SK-N-SH (cell line): Measurements from ENCODE around the gene TARBP1. TPM values are rescaled to one million over a fixed set of nuclear protein-coding genes. Genes with fewer than 3 reads are reported as not detected.

Experiments
- CTCF ChIA-PET: fragments of 300-600, 350-600 bp; formaldehyde crosslinking; extraction: SDS; loops from one replicate; lab custom pipeline; 2021; lab: Yijun Ruan, JAX
- POLR2A ChIA-PET: fragments of 350-600 bp; sonication (Branson Sonifier 250); formaldehyde crosslinking; extraction: SDS; loops from one replicate; lab custom pipeline; 2020; ENCODE audit warnings: antibody characterized with exemption, inconsistent platforms; lab: Yijun Ruan, JAX
- DNase-seq: peaks from one replicate; pipeline ENCODE4 v3.0.0; 2012
- H2AFZ ChIP-seq: fragments of 200-600 bp; sonication (generic); 2 replicates; pipeline ENCODE4 v1.8.1; 2016; ENCODE audit warnings: antibody characterized with exemption, mild to moderate bottlenecking, low read depth
- H3F3A ChIP-seq: fragments of 200-600 bp; sonication (generic); replicated peaks from 2 replicates; pipeline ENCODE3; 2016; ENCODE audit warnings: antibody characterized with exemption, mild to moderate bottlenecking; ENCODE audit not compliant: insufficient read depth
- H3K27ac ChIP-seq, 2 experiments: fragments of 200-500 bp in 1 of 2; fragments of 200-600 bp in 1 of 2; sonication (Bioruptor generic) in 1 of 2; sonication (generic), shearing (Covaris generic) in 1 of 2; 2 replicates each; pipeline versions ENCODE4 v1.5.1 to v1.6.1; 2014 to 2016; ENCODE audit warnings: low read depth in 2 of 2, inconsistent platforms in 1 of 2, low read length in 1 of 2, mild to moderate bottlenecking in 1 of 2, mixed read lengths in 1 of 2
- H3K27me3 ChIP-seq: fragments of 200-600 bp; sonication (generic), shearing (Covaris generic); 2 replicates; pipeline ENCODE4 v1.6.1; 2016; ENCODE audit warnings: mixed run types; ENCODE audit not compliant: insufficient read depth
- H3K36me3 ChIP-seq, 2 experiments: fragments of 200-500 bp in 1 of 2; fragments of 200-600 bp in 1 of 2; sonication (Bioruptor generic) in 1 of 2; sonication (generic) in 1 of 2; replicated peaks in 1 of 2; 2 replicates each; pipeline versions ENCODE3 to v1.5.1; 2014 to 2016; ENCODE audit warnings: low read length in 1 of 2, mild to moderate bottlenecking in 1 of 2; ENCODE audit not compliant: insufficient read depth in 2 of 2, control insufficient read depth in 1 of 2
- H3K4me1 ChIP-seq, 2 experiments: fragments of 200-500 bp in 1 of 2; fragments of 200-600 bp in 1 of 2; sonication (Bioruptor generic) in 1 of 2; sonication (generic), shearing (Covaris generic) in 1 of 2; 2 replicates each; pipeline versions ENCODE4 v1.5.1 to v1.6.1; 2014 to 2016; ENCODE audit warnings: low read depth in 1 of 2, low read length in 1 of 2, mixed run types in 1 of 2; ENCODE audit not compliant: insufficient read depth in 2 of 2, control insufficient read depth in 1 of 2
- H3K4me2 ChIP-seq: fragments of 200-600 bp; sonication (generic), shearing (Covaris generic); 2 replicates; pipeline ENCODE4 v1.6.1; 2017; ENCODE audit warnings: mixed run types
- H3K4me3 ChIP-seq, 2 experiments: fragments of 200-500 bp in 1 of 2; fragments of 200-600 bp in 1 of 2; sonication (Bioruptor generic) in 1 of 2; sonication (generic), shearing (Covaris generic) in 1 of 2; 2 replicates each; pipeline versions ENCODE4 v1.5.1 to v1.8.1; 2014 to 2016; ENCODE audit warnings: low read depth in 2 of 2, inconsistent platforms in 1 of 2, low read length in 1 of 2, mild to moderate bottlenecking in 1 of 2, mixed read lengths in 1 of 2, moderate library complexity in 1 of 2
- H3K79me2 ChIP-seq: fragments of 200-600 bp; sonication (generic); 2 replicates; pipeline ENCODE4 v1.8.1; 2017; ENCODE audit warnings: mild to moderate bottlenecking; ENCODE audit not compliant: insufficient read depth
- H3K9ac ChIP-seq: fragments of 200-600 bp; sonication (generic); 2 replicates; pipeline ENCODE4 v1.6.1; 2017; ENCODE audit warnings: mixed run types
- H3K9me2 ChIP-seq: fragments of 200-600 bp; sonication (generic); 2 replicates; pipeline ENCODE4 v1.6.1; 2017; ENCODE audit warnings: mixed run types
- H3K9me3 ChIP-seq: fragments of 200-600 bp; sonication (generic); 2 replicates; pipeline ENCODE4 v1.6.1; 2017; ENCODE audit warnings: mixed run types, mild to moderate bottlenecking, moderate library complexity
- H4K20me1 ChIP-seq: fragments of 200-600 bp; sonication (generic); 2 replicates; pipeline ENCODE4 v1.6.1; 2017; ENCODE audit warnings: mild to moderate bottlenecking, mixed run types; ENCODE audit not compliant: insufficient read depth
- CHD2 ChIP-seq: fragments of 150-350 bp; IDR thresholded peaks from 2 replicates; pipeline ENCODE4 v1.6.1; 2018; ENCODE audit warnings: low read length; ENCODE audit not compliant: partially characterized antibody
- CTCF ChIP-seq: fragments of 200-600 bp; sonication (generic); IDR thresholded peaks from 2 replicates; pipeline ENCODE4 v1.6.1; 2017; ENCODE audit warnings: antibody characterized with exemption, mild to moderate bottlenecking, moderate library complexity
- ELF1 ChIP-seq: IDR thresholded peaks from 2 replicates; pipeline ENCODE4 v1.4.0; 2012
- EZH2phosphoT487 ChIP-seq: fragments of 200-600 bp; sonication (generic); IDR thresholded peaks from 2 replicates; pipeline ENCODE4 v1.6.1; 2017; ENCODE audit warnings: low read depth, mixed run types, mild to moderate bottlenecking, antibody characterized with exemption, moderate library complexity, borderline replicate concordance
- FOSL2 ChIP-seq: IDR thresholded peaks from 2 replicates; pipeline ENCODE4 v1.4.0; 2012; ENCODE audit warnings: low read depth, mild to moderate bottlenecking, moderate library complexity, borderline replicate concordance
- FOXM1 ChIP-seq: IDR thresholded peaks from 2 replicates; pipeline ENCODE4 v1.4.0; 2012; ENCODE audit warnings: low read depth, mild to moderate bottlenecking
- GATA2 ChIP-seq: sonication (generic); formaldehyde crosslinking; IDR thresholded peaks from 2 replicates; pipeline ENCODE4 v1.5.0; 2020; ENCODE audit warnings: mild to moderate bottlenecking, missing genetic modification reagents
- JUND ChIP-seq: IDR thresholded peaks from 2 replicates; pipeline ENCODE4 v1.4.0; 2012
- MAX ChIP-seq: IDR thresholded peaks from 2 replicates; pipeline ENCODE4 v1.4.0; 2012; ENCODE audit warnings: low read depth
- MEF2A ChIP-seq: IDR thresholded peaks from 2 replicates; pipeline ENCODE4 v1.4.0; 2012; ENCODE audit warnings: low read depth, borderline replicate concordance
- MXI1 ChIP-seq: IDR thresholded peaks from 2 replicates; pipeline ENCODE4 v1.6.1; 2012; ENCODE audit warnings: mild to moderate bottlenecking, low read depth, low read length, improper control_type of control experiment
- NFIC ChIP-seq: IDR thresholded peaks from 2 replicates; pipeline ENCODE4 v1.4.0; 2012; ENCODE audit warnings: borderline replicate concordance
- PBX3 ChIP-seq: IDR thresholded peaks from 2 replicates; pipeline ENCODE4; 2012
- RAD21 ChIP-seq: IDR thresholded peaks from 2 replicates; pipeline ENCODE4 v1.6.1; 2012; ENCODE audit warnings: mild to moderate bottlenecking, low read length
- RFX5 ChIP-seq: IDR thresholded peaks from 2 replicates; pipeline ENCODE4 v1.6.1; 2012; ENCODE audit warnings: mild to moderate bottlenecking, improper control_type of control experiment, low read length
- RXRA ChIP-seq: IDR thresholded peaks from 2 replicates; pipeline ENCODE4 v1.4.0; 2012; ENCODE audit warnings: low read depth, mild to moderate bottlenecking, borderline replicate concordance
- SMC3 ChIP-seq: IDR thresholded peaks from 2 replicates; pipeline ENCODE4 v1.6.1; 2012; ENCODE audit warnings: low read depth, low read length, improper control_type of control experiment
- TEAD4 ChIP-seq: IDR thresholded peaks from 2 replicates; pipeline ENCODE4 v1.4.0; 2012; ENCODE audit warnings: mild to moderate bottlenecking, borderline replicate concordance; ENCODE audit not compliant: insufficient read depth
- USF1 ChIP-seq: IDR thresholded peaks from 2 replicates; pipeline ENCODE4 v1.4.0; 2012; ENCODE audit warnings: low read depth, borderline replicate concordance
- YY1 ChIP-seq: IDR thresholded peaks from 2 replicates; pipeline ENCODE4 v1.4.0; 2012; ENCODE audit warnings: low read depth, mild to moderate bottlenecking
- ZBTB33 ChIP-seq: IDR thresholded peaks from 2 replicates; pipeline ENCODE4 v1.4.0; 2012; ENCODE audit warnings: low read depth, borderline replicate concordance
- WGBS: methylation state at CpG from one replicate; pipeline ENCODE4 v1.1.6; 2017; ENCODE audit warnings: low lambda C conversion rate; 5-methylcytosine and 5-hydroxymethylcytosine counted together
- polyA plus RNA-seq, 3 experiments: library from polyadenylated mRNA; depleted of rRNA; stranded (reverse); fragments of >200 nt; gene quantifications; 2 replicates each; pipeline ENCODE4 v1.2.3, GENCODE V29; 2012

TARBP1 gene
- polyA plus RNA-seq, 1 of the 3 experiments (the other 2 are of a cell fraction), result 33.0 TPM

GRCh38 chr1:234430691-234431090 lies 48.3 kb downstream of the TARBP1 start:
- ChIA-PET POLR2A (no interaction called here), CTCF (interaction anchor here (1.0 kb wide), 1 partner anchor 121 kb away, joined by 3 read pairs; no protein-coding TSS in a partner anchor)
- TF ChIP-seq NFIC (no peak), FOSL2 (no peak), RXRA (no peak), ELF1 (no peak), JUND (no peak), PBX3 (no peak), RFX5 (no peak), FOXM1 (no peak), USF1 (no peak), YY1 (no peak)

GRCh38 chr1:234429434-234429806 lies 49.6 kb downstream of the TARBP1 start:
- Histone ChIP-seq H3K27me3 (no peaks in the 10 kb centered on the region), H3K4me2 (no peak overlapping the region), H3K4me1 (peaks cover 0 to 2% of the 10 kb centered on the region in 2 experiments; a peak in 2 of 4 replicates), H3K9me2 (no peaks in the 10 kb centered on the region), H4K20me1 (no peaks in the 10 kb centered on the region), H3K9ac (no peak overlapping the region), H3F3A (no peaks in the 10 kb centered on the region), H3K4me3 (no peak overlapping the region), H3K79me2 (no peaks in the 10 kb centered on the region), H3K9me3 (no peaks in the 10 kb centered on the region), H3K36me3 (peaks cover 48 to 63% of the 10 kb centered on the region in 2 experiments), H3K27ac (no peak overlapping the region), H2AFZ (no peak overlapping the region)
- ChIA-PET CTCF (interaction anchor here (1.2 kb wide), 1 partner anchor 8 kb away, joined by 3 read pairs; no protein-coding TSS in a partner anchor), POLR2A (no interaction called here)
- 84% methylated on average over 5 of the region's 5 CpGs for WGBS
- DNase-seq, result no peak
- TF ChIP-seq MEF2A, result no peak
- no peak for TF ChIP-seq PBX3
- no peak for TF ChIP-seq RAD21
- no peak for TF ChIP-seq FOXM1
- TF ChIP-seq YY1, result no peak
- no peak for TF ChIP-seq EZH2phosphoT487
- TF ChIP-seq ELF1, result no peak
- TF ChIP-seq CTCF, result no peak
- TF ChIP-seq CHD2, result no peak
- TF ChIP-seq SMC3, result no peak
- no peak for TF ChIP-seq JUND
- no peak for TF ChIP-seq ZBTB33
- TF ChIP-seq TEAD4, result no peak
- TF ChIP-seq MXI1, result no peak
- TF ChIP-seq GATA2 (CRISPR knock-in tag), result no peak
- TF ChIP-seq MAX, result no peak
- TF ChIP-seq NFIC, result no peak

More at GRCh38 chr1:234430691-234431090, 48.3 kb downstream of the TARBP1 start:
- Histone ChIP-seq H3K9me3 (no peaks in the 10 kb centered on the region), H3F3A (no peaks in the 10 kb centered on the region), H3K4me3 (no peak overlapping the region), H3K9me2 (no peaks in the 10 kb centered on the region), H3K79me2 (no peaks in the 10 kb centered on the region), H3K4me2 (no peak overlapping the region), H3K9ac (no peak overlapping the region), H3K27me3 (no peaks in the 10 kb centered on the region), H2AFZ (no peak overlapping the region), H4K20me1 (no peaks in the 10 kb centered on the region), H3K36me3 (peaks cover 41 to 65% of the 10 kb centered on the region in 2 experiments), H3K27ac (no peak overlapping the region), H3K4me1 (peaks cover 0 to 8% of the 10 kb centered on the region in 2 experiments; a peak in 3 of 4 replicates)
- 95% methylated on average over 5 of the region's 5 CpGs for WGBS
- no peak for DNase-seq
